GM18519 (cell line): ENCODE results near the gene FRG2C.
"Not testable (repeated sequence)": the region's sequence is repeated elsewhere in the genome, so short reads cannot be mapped to it uniquely, and the experiment has no call there.

ENCODE experiments used
- ATAC-seq: cut with Tn5 transposase; IDR thresholded peaks from one replicate; pipeline ENCODE4 v1.9.1; 2021; ENCODE audit warnings: mild to moderate bottlenecking, moderate library complexity; ENCODE audit not compliant: unreplicated experiment, low FRiP score

Gene FRG2C

GRCh38 chr3:75664028-75664427 lies at the start of gene FRG2C:
Gene FRG2C, plus strand, starts transcription at chr3:75664328. Its CDS starts 52 bp downstream, at chr3:75664380.
- not testable (repeated sequence) for ATAC-seq

DNA sequence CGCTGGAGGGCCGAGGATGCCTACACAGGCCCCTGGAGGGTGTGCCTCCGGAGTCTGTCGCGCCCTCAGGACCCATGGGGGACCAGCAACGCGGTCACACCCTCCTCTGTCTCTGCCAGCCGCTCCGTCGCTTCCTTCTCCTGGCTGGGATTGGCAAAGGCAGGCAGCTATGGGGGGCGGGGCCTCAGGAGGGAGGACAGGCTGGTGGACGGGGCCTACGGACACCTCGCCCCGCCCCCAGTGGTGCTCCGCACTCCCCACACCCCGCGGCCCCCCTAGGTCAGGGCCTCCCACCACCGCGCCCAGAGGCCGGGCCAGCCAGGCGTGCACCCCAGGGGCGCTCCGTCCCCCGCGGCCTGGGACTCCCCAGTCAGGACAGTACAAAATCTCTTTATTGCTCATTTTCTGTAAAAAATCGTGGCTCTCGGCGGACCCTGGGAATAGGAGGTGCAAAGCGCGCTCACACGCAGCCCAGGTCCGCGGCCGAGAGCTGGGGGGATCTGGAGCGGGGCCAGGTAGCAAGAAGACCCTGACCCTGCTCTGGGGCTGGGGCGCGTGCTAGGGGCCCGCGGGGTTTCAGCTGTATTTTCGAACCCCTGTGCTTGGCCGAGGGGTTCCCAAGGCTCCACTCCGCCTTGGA lies 45.3 kb upstream of the FRG2C start:
- ATAC-seq = not testable (repeated sequence)

GRCh38 chr3:75619481-75620031 lies 44.6 kb upstream of the FRG2C start:
- ATAC-seq = not testable (repeated sequence)

DNA sequence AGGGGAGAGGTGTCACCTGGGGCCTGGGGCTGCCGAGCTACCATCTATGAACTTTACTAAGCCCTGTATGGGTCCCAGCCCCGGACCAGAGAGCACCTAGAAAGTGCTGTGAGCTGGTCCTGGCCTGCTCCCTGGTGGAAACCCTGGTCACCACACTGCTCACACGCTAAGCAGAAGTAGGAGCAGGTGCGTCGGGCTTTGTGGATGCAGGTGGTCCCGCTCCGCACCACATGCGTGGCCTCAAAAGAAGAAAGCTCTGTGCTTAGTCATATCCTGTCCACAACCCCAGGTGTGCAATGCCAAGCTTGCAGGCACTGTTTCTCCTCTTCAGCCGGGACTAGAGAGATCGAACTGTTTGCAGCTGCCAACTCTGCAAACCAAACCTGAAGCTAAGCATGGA lies 42.4 kb upstream of the FRG2C start:
- ATAC-seq = not testable (repeated sequence)

- ATAC-seq = not testable (repeated sequence)
Observed at GRCh38 chr3:75623656-75624055, 40.5 kb upstream of the FRG2C start.

- not testable (repeated sequence) for ATAC-seq
Observed at GRCh38 chr3:75630887-75631535, 33.1 kb upstream of the FRG2C start.

DNA sequence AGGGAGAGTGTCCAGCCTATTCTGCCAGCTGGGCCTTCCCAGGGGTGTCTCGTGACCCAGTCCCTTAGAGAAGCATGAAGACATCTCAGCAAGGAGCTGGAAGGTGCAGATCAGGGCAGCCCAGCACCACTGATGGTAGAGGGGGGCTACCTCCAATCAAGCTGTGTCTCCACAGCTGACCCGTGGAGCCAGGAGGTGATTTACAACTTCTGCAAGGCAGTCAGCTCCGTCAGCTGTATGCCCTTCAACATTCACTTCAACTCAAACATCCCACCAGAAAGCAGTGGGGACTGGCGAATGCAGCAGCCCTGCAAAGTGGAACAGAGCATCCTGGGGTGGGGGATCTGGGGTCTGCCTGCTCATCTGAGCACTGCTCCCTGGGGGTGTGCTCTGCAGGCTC lies 32.6 kb upstream of the FRG2C start:
- no peak for ATAC-seq

GRCh38 chr3:75638947-75639346 lies 25.2 kb upstream of the FRG2C start:
- not testable (repeated sequence) for ATAC-seq

- ATAC-seq = not testable (repeated sequence)
Observed at GRCh38 chr3:75641107-75641517, 23.0 kb upstream of the FRG2C start.

- not testable (repeated sequence) for ATAC-seq
Observed at GRCh38 chr3:75643031-75643800, 20.9 kb upstream of the FRG2C start.

DNA sequence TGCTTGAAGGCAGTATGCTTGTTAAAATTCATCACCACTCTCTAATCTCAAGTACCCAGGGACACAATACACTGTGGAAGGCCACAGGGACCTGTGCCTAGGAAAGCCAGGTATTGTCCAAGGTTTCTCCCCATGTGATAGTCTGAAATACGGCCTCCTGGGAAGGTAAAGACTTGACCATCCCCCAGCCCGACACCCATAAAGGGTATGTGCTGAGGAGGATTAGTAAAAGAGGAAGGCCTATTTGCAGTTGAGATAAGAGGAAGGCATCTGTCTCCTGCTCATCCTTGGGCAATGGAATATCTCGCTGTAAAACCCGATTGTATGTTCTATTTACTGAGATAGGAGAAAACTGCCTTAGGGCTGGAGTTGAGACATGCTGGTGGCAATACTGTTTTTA lies 18.6 kb upstream of the FRG2C start:
- ATAC-seq = not testable (repeated sequence)

DNA sequence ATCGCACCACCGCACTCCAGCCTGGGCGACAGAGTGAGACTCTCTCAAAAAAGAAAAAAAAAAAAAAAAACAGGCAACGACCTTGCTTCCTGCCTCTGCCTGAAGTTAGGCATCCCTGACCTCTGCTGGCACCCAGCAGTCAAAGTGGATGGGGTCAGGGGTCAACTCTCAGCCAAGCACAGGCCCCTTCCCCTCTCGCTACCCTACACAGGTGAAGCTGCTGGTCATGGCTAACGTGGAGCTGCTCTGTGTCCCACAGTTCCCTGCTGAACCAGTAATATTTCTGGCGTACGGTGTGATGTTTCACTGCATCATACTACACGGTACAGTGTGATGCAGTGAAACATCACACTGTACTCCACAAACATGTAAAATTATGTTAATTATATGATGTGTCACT lies 13.9 kb upstream of the FRG2C start:
- no peak for ATAC-seq

DNA sequence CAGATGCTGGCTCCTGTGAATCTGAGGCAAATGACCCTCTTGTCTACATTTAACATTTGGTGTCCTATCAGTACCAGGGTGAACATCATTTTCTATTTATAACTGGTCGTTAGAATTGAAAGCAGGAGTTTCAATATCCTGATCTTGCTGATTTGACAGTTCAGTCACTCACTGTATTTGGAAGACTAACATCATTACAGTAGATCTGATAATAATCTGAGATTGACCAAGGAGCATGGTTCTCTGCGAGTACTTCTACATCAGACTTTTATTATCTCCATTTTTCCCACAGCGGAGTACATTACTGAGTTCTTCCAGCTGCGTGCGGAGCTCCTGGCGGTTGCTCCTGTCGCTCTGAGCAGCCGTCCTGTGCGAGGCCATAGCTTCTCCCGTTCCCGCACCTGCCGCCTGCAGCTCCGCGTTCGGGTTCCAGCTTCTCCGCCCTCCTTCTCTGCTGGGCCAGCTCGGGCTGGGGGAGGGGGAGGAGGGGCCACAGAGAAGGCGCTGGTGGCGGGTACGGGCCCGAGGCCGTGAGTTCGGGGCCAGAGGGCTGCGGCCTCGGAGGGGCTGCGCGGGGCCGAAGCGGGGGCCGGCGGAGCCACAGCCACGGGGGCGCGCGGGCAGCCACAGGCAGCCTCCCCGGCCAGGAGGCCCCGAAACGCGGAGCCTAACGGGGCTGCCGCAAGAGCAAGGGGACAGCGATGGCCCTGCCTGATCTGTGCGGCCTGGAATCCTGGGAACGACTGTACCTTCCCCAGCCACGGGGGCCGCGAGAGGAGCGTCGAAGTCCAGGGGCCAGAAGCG lies 8.8 kb upstream of the FRG2C start:
- ATAC-seq = not testable (repeated sequence)

DNA sequence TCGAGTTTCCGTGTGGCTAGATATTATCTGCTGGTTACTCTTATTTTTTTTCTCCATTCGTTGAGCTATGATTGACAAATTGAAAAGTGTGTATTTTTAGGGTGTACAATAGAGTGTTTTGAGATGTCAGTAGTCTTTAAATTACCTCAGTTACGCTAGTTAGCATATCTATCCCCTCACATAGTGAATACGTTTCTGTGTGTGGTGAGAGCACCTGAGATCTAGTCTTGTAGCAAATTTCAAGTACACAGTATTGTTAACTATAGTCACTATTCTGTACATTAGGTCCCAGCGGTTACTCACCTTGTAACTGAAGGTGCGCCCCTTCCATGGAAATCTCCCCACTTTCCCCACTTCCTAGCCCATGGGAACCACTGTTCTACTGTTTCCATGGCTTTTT lies 8.2 kb upstream of the FRG2C start:
- not testable (repeated sequence) for ATAC-seq

- not testable (repeated sequence) for ATAC-seq
Observed at GRCh38 chr3:75658411-75659107, 5.6 kb upstream of the FRG2C start.

GRCh38 chr3:75659108-75659433 lies 5.1 kb upstream of the FRG2C start:
- ATAC-seq = not testable (repeated sequence)

DNA sequence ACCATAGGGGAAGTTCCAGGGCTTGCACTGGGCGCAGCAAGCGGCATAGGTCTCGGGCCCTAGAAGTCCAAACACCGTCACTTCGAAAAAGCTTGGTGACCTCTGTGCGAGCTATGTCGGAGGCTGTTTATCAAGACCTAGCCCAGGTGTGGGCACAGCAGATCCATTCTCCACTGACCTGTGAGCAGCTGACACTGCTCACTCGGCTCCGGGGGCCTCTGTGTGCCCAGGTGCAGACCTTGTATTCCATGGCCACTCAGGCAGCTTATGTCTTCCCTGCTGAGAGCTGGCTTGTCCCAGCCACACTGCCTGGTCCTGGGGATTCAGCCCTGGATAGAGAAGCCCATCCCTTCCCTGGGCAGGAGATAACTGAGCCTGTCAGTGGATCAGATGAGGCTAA lies 1.5 kb downstream of the FRG2C start:
- ATAC-seq = not testable (repeated sequence)

- ATAC-seq = not testable (repeated sequence)
Observed at GRCh38 chr3:75667757-75668701, 3.9 kb downstream of the FRG2C start.
